Adrenal gland (tissue), 12 donors: Measurements from ENCODE around the gene TLK2. TPM values are rescaled to one million over a fixed set of nuclear protein-coding genes. Genes with fewer than 3 reads are reported as not detected.
A peak's percentile ranks its signal among the peaks of the same experiment; 100 is the strongest.
"Not testable (repeated sequence)": the region's sequence is repeated elsewhere in the genome, so short reads cannot be mapped to it uniquely, and the experiment has no call there.

ENCODE experiments used
- DNase-seq, 7 donors: peaks; one replicate each; pipeline ENCODE4 v3.0.0-alpha.2; 2019 to 2020
- H3K27ac ChIP-seq, 5 donors: fragments of 200-600 bp; sonication (generic) in 4 of 5; 1 replicate in 3 of 5; 2 replicates in 2 of 5; pipeline versions ENCODE4 v1.5.1 to v1.8.0; 2016 to 2020; ENCODE audit warnings: mild to moderate bottlenecking in 1 of 5
- H3K27me3 ChIP-seq: fragments of 200-600 bp; 2 replicates; pipeline ENCODE4 v1.8.0; 2021
- H3K36me3 ChIP-seq, 2 donors: fragments of 200-600 bp; replicated peaks in 1 of 2; 1 replicate in 1 of 2; 2 replicates in 1 of 2; pipeline versions ENCODE4 v1.5.1 to v1.8.0; 2018 to 2022
- H3K4me1 ChIP-seq, 2 donors: fragments of 200-600 bp; replicated peaks in 1 of 2; 1 replicate in 1 of 2; 2 replicates in 1 of 2; pipeline versions ENCODE4 v1.5.1 to v1.8.0; 2018 to 2021
- H3K4me3 ChIP-seq, 4 donors: fragments of 200-600 bp; sonication (generic) in 3 of 4; one replicate each; pipeline ENCODE4 v1.5.1; 2016 to 2018
- H3K9me3 ChIP-seq, 3 donors: fragments of 200-600 bp; sonication (generic) in 1 of 3; replicated peaks in 1 of 3; 1 replicate in 2 of 3; 2 replicates in 1 of 3; pipeline versions ENCODE4 v1.5.1 to v1.8.0; 2016 to 2021
- WGBS, 4 donors: extraction: QIAGEN DNeasy Blood & Tissue Kit in 2 of 4; methylation state at CpG; one replicate each; pipeline versions ENCODE4 v1.1.5 to v1.1.7; 2013 to 2017; 5-methylcytosine and 5-hydroxymethylcytosine counted together
- intact Hi-C, 2 donors: fragments of 100-400 bp; cut with DNase I; formaldehyde crosslinking; loops; one replicate each; pipeline versions ENCODE4 v1.14.1 to v1.15.0; 2022 to 2023
- polyA plus RNA-seq, 3 donors: library from polyadenylated mRNA; stranded (reverse); fragments of 200-250 nt in 2 of 3; fragments of 350-450 nt in 1 of 3; fragmentation: Illumina TruSeq in 1 of 3; extraction: RNeasy Lipid Tissue Mini Kit (QIAGEN cat#74804) in 1 of 3; gene quantifications; one replicate each; pipeline ENCODE4 v1.2.3, GENCODE V29; 2013 to 2014
- total RNA-seq, 9 donors: library from RNA; depleted of rRNA in 4 of 9; stranded (reverse); fragments of >200 nt in 4 of 9; fragments of 120-200 nt in 1 of 9; fragmentation: NEBNext Ultra II Directional in 1 of 9; extraction: Animal tissue kit (Norgen Biotek cat#: 25700) in 1 of 9; gene quantifications; one replicate each; pipeline versions ENCODE4 v1.1.0 to v1.2.4, GENCODE V29; 2013 to 2023
- donor health status: healthy with polysubstance abuse.
- donor health status: Bipolar disorder and iron deficiency.
- donor health status: DM: yes; HTN: yes; CAD: no.
- donor health status: DM: no; HTN: no; CAD: no.
- donor health status: DM: no; HTN: no; CAD: no.
- donor health status: DM: yes; HTN: yes; CAD: no.

TLK2 gene
- total and polyA plus RNA-seq, 12 donors: 13.2 to 68.3 (median 31.2) TPM

- H3K36me3 ChIP-seq, intact Hi-C loops, H3K27me3 ChIP-seq, H3K9me3 ChIP-seq: not testable (repeated sequence)
- Histone ChIP-seq H3K4me1 (peaks cover 0 to 23% of the 10 kb centered on the region in 2 donors), H3K4me3 (peak overlapping the region in 3 of 4 donors; percentile 30 to 99 (median 34)), H3K27ac (peak overlapping the region; percentile 13 to 99 (median 93))
- 0 to 10% (median 1%) methylated on average over 2 to 61 of the region's 61 CpGs for WGBS, 4 donors
- DNase-seq: peak in 6 of 7 donors; percentile 20 to 61 (median 39)
These were observed 762 bp upstream of the TLK2 start for GRCh38 chr17:62477718-62478408.

GRCh38 chr17:62478880-62479638 is 434 bp downstream of the TLK2 start:
- 2 to 5% methylated on average over 41 to 82 of the region's 84 CpGs; no CpG with 5 or more reads in 2 of the 4 donors for WGBS, 4 donors
- peak overlapping the region in 3 of 4 donors; percentile 25 to 99 (median 65) for H3K4me3 ChIP-seq
- intact Hi-C loops, H3K9me3 ChIP-seq, H3K36me3 ChIP-seq, H3K27me3 ChIP-seq: not testable (repeated sequence)
- H3K27ac ChIP-seq: peak overlapping the region; percentile 72 to 99 (median 93)
- peaks cover 0 to 25% of the 10 kb centered on the region in 2 donors for H3K4me1 ChIP-seq
- peak in 4 of 7 donors; percentile 26 to 54 (median 36) for DNase-seq

- H3K9me3 ChIP-seq, H3K27me3 ChIP-seq, H3K36me3 ChIP-seq, intact Hi-C loops: not testable (repeated sequence)
- H3K4me3 ChIP-seq: peak overlapping the region in 3 of 4 donors; percentile 15 to 99 (median 65)
- WGBS, 4 donors: 1% methylated on average over 8 to 18 of the region's 22 CpGs
- H3K4me1 ChIP-seq: peaks cover 0 to 28% of the 10 kb centered on the region in 2 donors
- peak; percentile 40 to 68 (median 46) for DNase-seq
- H3K27ac ChIP-seq: peak overlapping the region; percentile 72 to 99 (median 93)
These were observed 1.1 kb downstream of the TLK2 start for GRCh38 chr17:62479639-62480258.

- peaks cover 0 to 30% of the 10 kb centered on the region in 2 donors for H3K4me1 ChIP-seq
- H3K36me3 ChIP-seq, H3K27me3 ChIP-seq, H3K9me3 ChIP-seq, H3K27ac ChIP-seq, intact Hi-C loops, H3K4me3 ChIP-seq: not testable (repeated sequence)
- DNase-seq: peak in 1 of 7 donors; percentile 24
- WGBS, 4 donors: 83 to 93% (median 90%) methylated on average over 2 to 3 of the region's 3 CpGs
These were observed 3.9 kb downstream of the TLK2 start for GRCh38 chr17:62482553-62482952.

- DNase-seq, H3K4me3 ChIP-seq, intact Hi-C loops, H3K4me1 ChIP-seq, H3K27me3 ChIP-seq, H3K9me3 ChIP-seq, H3K36me3 ChIP-seq, H3K27ac ChIP-seq: not testable (repeated sequence)
- 61 to 86% (median 72%) methylated on average over 1 of the region's 1 CpG for WGBS, 4 donors
These were observed 12.4 kb downstream of the TLK2 start for GRCh38 chr17:62490990-62491389.

- intact Hi-C loops, H3K27me3 ChIP-seq, H3K27ac ChIP-seq, H3K4me3 ChIP-seq, DNase-seq, H3K4me1 ChIP-seq, H3K36me3 ChIP-seq, H3K9me3 ChIP-seq: not testable (repeated sequence)
- 86 to 93% (median 88%) methylated on average over 5 of the region's 5 CpGs for WGBS, 4 donors
These were observed 14.5 kb downstream of the TLK2 start for GRCh38 chr17:62493049-62493655.

GRCh38 chr17:62494073-62494472 is 15.4 kb downstream of the TLK2 start:
- DNase-seq, H3K27me3 ChIP-seq, H3K36me3 ChIP-seq, H3K9me3 ChIP-seq, H3K27ac ChIP-seq, H3K4me1 ChIP-seq, intact Hi-C loops, H3K4me3 ChIP-seq: not testable (repeated sequence)
- 88 to 95% (median 91%) methylated on average over 7 of the region's 7 CpGs for WGBS, 4 donors

- 87 to 95% (median 95%) methylated on average over 4 of the region's 4 CpGs for WGBS, 4 donors
These were observed 17.7 kb downstream of the TLK2 start for GRCh38 chr17:62496344-62496743.

GRCh38 chr17:62498796-62499195 is 20.2 kb downstream of the TLK2 start:
- intact Hi-C loops, DNase-seq, H3K9me3 ChIP-seq, H3K27ac ChIP-seq, H3K4me1 ChIP-seq, H3K4me3 ChIP-seq, H3K36me3 ChIP-seq, H3K27me3 ChIP-seq: not testable (repeated sequence)
- WGBS, 4 donors: 73 to 91% (median 86%) methylated on average over 8 of the region's 8 CpGs

More at GRCh38 chr17:62496344-62496743, 17.7 kb downstream of the TLK2 start:
- H3K4me3 ChIP-seq, H3K4me1 ChIP-seq, H3K27ac ChIP-seq, H3K36me3 ChIP-seq, H3K27me3 ChIP-seq, DNase-seq, H3K9me3 ChIP-seq, intact Hi-C loops: not testable (repeated sequence)

- H3K27ac ChIP-seq, H3K9me3 ChIP-seq, DNase-seq, H3K36me3 ChIP-seq, H3K4me3 ChIP-seq, H3K27me3 ChIP-seq, H3K4me1 ChIP-seq, intact Hi-C loops: not testable (repeated sequence)
- WGBS, 4 donors: 79 to 86% (median 84%) methylated on average over 1 of the region's 1 CpG
These were observed 21.8 kb downstream of the TLK2 start for GRCh38 chr17:62500463-62500862.
